Loucy (cell line): ENCODE measurements around the gene PLCG2.
A peak's percentile ranks its signal among the peaks of the same experiment; 100 is the strongest.

Experiments
- H2AFZ ChIP-seq: fragments of 200-600 bp; sonication (generic); 2 replicates; pipeline ENCODE4 v1.6.0; 2016; ENCODE audit warnings: antibody characterized with exemption, mild to moderate bottlenecking, low read length, moderate library complexity
- H3F3A ChIP-seq: fragments of 200-600 bp; 2 replicates; pipeline ENCODE4 v1.6.0; 2016; ENCODE audit warnings: antibody characterized with exemption, low read depth, mild to moderate bottlenecking
- H3K27me3 ChIP-seq: fragments of 200-600 bp; sonication (generic); 2 replicates; pipeline ENCODE4 v1.6.1; 2014; ENCODE audit warnings: low read length, mild to moderate bottlenecking; ENCODE audit not compliant: insufficient read depth, poor library complexity, severe bottlenecking
- H3K36me3 ChIP-seq: fragments of 200-600 bp; sonication (generic); 2 replicates; pipeline ENCODE4 v1.6.1; 2016; ENCODE audit warnings: low read length; ENCODE audit not compliant: insufficient read depth
- H3K4me1 ChIP-seq: fragments of 200-600 bp; sonication (generic); 2 replicates; pipeline ENCODE4 v1.5.1; 2014; ENCODE audit warnings: low read length, mild to moderate bottlenecking; ENCODE audit not compliant: insufficient read depth, poor library complexity, severe bottlenecking
- H3K4me2 ChIP-seq: fragments of 200-600 bp; sonication (generic); 2 replicates; pipeline ENCODE4 v1.6.0; 2014; ENCODE audit warnings: antibody characterized with exemption, low read length, low read depth, mild to moderate bottlenecking; ENCODE audit not compliant: poor library complexity, severe bottlenecking
- H3K4me3 ChIP-seq: fragments of 200-600 bp; sonication (generic); 2 replicates; pipeline ENCODE4 v1.5.1; 2014; ENCODE audit warnings: low read length, mild to moderate bottlenecking, mixed read lengths; ENCODE audit not compliant: poor library complexity, severe bottlenecking
- H3K79me2 ChIP-seq: fragments of 200-600 bp; sonication (generic); 2 replicates; pipeline ENCODE4 v1.6.1; 2014; ENCODE audit warnings: low read length; ENCODE audit not compliant: insufficient read depth
- H3K9ac ChIP-seq: fragments of 200-600 bp; sonication (generic); 2 replicates; pipeline ENCODE4 v1.6.0; 2014; ENCODE audit warnings: mild to moderate bottlenecking, low read depth, low read length, moderate library complexity; ENCODE audit not compliant: poor library complexity, severe bottlenecking
- H3K9me2 ChIP-seq: fragments of 200-600 bp; sonication (generic); replicated peaks from 2 replicates; pipeline ENCODE4 v1.6.1; 2016; ENCODE audit warnings: low read depth, low read length, mixed read lengths
- H3K9me3 ChIP-seq: fragments of 200-600 bp; sonication (generic); 2 replicates; pipeline ENCODE4 v1.6.1; 2014; ENCODE audit warnings: mild to moderate bottlenecking, antibody characterized with exemption, low read length, low read depth; ENCODE audit not compliant: insufficient read depth
- H4K20me1 ChIP-seq: fragments of 200-600 bp; sonication (generic); 2 replicates; pipeline ENCODE4 v1.6.0; 2014; ENCODE audit warnings: antibody characterized with exemption, low read length, mild to moderate bottlenecking; ENCODE audit not compliant: insufficient read depth, poor library complexity, severe bottlenecking
- EZH2phosphoT487 ChIP-seq: fragments of 200-600 bp; IDR thresholded peaks from 2 replicates; pipeline ENCODE4 v1.6.1; 2018; ENCODE audit warnings: antibody characterized with exemption, mild to moderate bottlenecking, moderate library complexity, borderline replicate concordance
- TF ChIP-seq, protein P1 (sequence below): fragments of 200-600 bp; sonication (generic); conservative IDR thresholded peaks from 2 replicates; pipeline ENCODE4 v1.5.1; 2014; ENCODE audit warnings: mild to moderate bottlenecking, antibody characterized with exemption, low read length

The PLCG2 gene

DNA sequence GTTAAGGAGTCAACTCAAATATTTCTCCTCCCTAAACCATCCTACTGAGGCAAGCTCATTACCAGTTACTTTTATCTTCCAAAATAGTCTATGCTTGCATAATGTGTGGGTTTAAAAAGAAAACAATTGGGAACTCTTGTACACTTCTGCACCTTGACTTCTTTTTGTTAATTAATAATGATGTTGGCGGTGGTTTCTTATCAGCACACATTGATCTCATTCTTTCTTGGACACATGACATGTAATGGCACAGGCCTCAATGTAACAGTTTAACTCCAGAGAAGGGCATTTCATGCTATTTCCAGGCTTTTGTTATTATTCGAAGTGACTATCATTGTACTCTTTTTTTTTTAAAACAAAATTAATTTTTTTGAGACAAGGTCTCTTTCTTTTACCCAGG is 7.8 kb downstream of the PLCG2 start:
- Histone ChIP-seq H3K9ac (no peak overlapping the region), H3F3A (0 out of 2 replicates have a peak, but pooled peaks cover 3% of the 10 kb centered on the region), H3K9me3 (no peaks in the 10 kb centered on the region), H2AFZ (no peak overlapping the region), H3K9me2 (no peaks in the 10 kb centered on the region), H3K4me1 (peaks cover 48% of the 10 kb centered on the region), H3K4me2 (peak overlapping the region; percentile 25), H4K20me1 (no peaks in the 10 kb centered on the region), H3K36me3 (no peaks in the 10 kb centered on the region; the same call in 1 of the 2 replicates), H3K4me3 (no peak overlapping the region), H3K79me2 (peaks cover 16% of the 10 kb centered on the region; the same call in 1 of the 2 replicates), H3K27me3 (no peaks in the 10 kb centered on the region)
- TF ChIP-seq, protein P1, sequence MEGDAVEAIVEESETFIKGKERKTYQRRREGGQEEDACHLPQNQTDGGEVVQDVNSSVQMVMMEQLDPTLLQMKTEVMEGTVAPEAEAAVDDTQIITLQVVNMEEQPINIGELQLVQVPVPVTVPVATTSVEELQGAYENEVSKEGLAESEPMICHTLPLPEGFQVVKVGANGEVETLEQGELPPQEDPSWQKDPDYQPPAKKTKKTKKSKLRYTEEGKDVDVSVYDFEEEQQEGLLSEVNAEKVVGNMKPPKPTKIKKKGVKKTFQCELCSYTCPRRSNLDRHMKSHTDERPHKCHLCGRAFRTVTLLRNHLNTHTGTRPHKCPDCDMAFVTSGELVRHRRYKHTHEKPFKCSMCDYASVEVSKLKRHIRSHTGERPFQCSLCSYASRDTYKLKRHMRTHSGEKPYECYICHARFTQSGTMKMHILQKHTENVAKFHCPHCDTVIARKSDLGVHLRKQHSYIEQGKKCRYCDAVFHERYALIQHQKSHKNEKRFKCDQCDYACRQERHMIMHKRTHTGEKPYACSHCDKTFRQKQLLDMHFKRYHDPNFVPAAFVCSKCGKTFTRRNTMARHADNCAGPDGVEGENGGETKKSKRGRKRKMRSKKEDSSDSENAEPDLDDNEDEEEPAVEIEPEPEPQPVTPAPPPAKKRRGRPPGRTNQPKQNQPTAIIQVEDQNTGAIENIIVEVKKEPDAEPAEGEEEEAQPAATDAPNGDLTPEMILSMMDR: no peak
- no peak for TF ChIP-seq EZH2phosphoT487

DNA sequence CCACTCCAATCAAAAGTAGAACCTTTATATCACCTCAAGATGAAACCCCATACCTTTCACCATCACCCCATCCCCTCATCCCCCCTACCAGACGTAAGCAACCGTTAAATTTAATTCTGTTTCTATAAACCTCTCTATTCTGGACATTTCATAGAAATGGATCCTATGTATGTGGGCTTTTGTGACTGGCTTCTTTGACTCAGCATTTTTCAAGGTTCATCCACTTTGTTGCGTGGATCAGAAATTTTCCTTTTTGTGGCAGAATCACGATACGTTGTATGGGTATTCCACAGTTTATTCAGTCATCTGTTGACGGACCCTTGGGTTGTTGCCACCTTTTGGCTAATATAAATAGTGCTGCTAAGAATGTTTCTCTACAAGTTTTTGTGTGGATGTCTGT is 8.6 kb downstream of the PLCG2 start:
- peaks cover 18% of the 10 kb centered on the region; the same call in 1 of the 2 replicates for H3K79me2 ChIP-seq
- H3K27me3 ChIP-seq: no peaks in the 10 kb centered on the region
- H3F3A ChIP-seq: 0 out of 2 replicates have a peak, but pooled peaks cover 3% of the 10 kb centered on the region
- no peaks in the 10 kb centered on the region for H3K9me3 ChIP-seq
- H4K20me1 ChIP-seq: no peaks in the 10 kb centered on the region
- TF ChIP-seq, protein P1: no peak
- no peak for TF ChIP-seq EZH2phosphoT487
- H3K36me3 ChIP-seq: no peaks in the 10 kb centered on the region; the same call in 1 of the 2 replicates
- peaks cover 46% of the 10 kb centered on the region for H3K4me1 ChIP-seq
- H3K4me2 ChIP-seq: no peak overlapping the region
- H3K4me3 ChIP-seq: no peak overlapping the region
- H2AFZ ChIP-seq: no peak overlapping the region
- H3K9me2 ChIP-seq: no peaks in the 10 kb centered on the region
- no peak overlapping the region for H3K9ac ChIP-seq

DNA sequence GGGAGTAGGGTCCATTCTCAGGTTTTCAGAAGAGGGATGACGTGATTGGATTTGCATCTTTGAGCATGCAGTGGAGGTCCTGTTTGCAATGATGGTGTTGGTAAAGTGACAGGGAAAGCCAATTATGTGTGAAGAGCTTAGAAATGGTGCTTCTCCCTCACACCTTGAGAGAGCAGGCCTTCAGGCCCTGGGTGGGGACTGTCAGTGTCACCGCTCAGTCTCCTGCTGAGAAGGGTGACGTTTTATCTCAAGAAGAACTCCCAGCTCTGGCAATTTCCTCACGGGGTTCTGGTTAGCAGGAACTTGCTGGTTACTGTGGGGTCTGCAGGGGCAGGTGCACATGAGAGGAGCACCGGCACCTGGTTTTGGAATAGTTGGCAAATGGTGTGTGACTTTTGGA is 11.2 kb downstream of the PLCG2 start:
- Histone ChIP-seq H3K9me2 (no peaks in the 10 kb centered on the region), H3K4me2 (no peak overlapping the region), H4K20me1 (no peaks in the 10 kb centered on the region), H2AFZ (no peak overlapping the region), H3K9ac (no peak overlapping the region), H3K4me3 (no peak overlapping the region), H3F3A (no peaks in the 10 kb centered on the region), H3K79me2 (peaks cover 10% of the 10 kb centered on the region; the same call in 1 of the 2 replicates), H3K36me3 (no peaks in the 10 kb centered on the region; the same call in 1 of the 2 replicates), H3K4me1 (peaks cover 26% of the 10 kb centered on the region), H3K27me3 (no peaks in the 10 kb centered on the region), H3K9me3 (no peaks in the 10 kb centered on the region)
- TF ChIP-seq, protein P1: no peak
- no peak for TF ChIP-seq EZH2phosphoT487
